Activated T-cell treated with anti-CD3 and anti-CD28 coated beads for 1 hour (primary cell): ENCODE measurements around the gene KLHL29.

Source experiments
- DNase-seq: peaks from one replicate; pipeline ENCODE4 v3.0.0-alpha.2; 2020; ENCODE audit warnings: low read depth

The KLHL29 gene

GRCh38 chr2:23513872-23514793 is 129.2 kb downstream of the KLHL29 start:
- DNase-seq = no peak

GRCh38 chr2:23516520-23517256 is 131.7 kb downstream of the KLHL29 start:
- DNase-seq = no peak

GRCh38 chr2:23518481-23519333 is 133.7 kb downstream of the KLHL29 start:
- DNase-seq = no peak

GRCh38 chr2:23519334-23519651 is 134.3 kb downstream of the KLHL29 start:
- no peak for DNase-seq

DNA sequence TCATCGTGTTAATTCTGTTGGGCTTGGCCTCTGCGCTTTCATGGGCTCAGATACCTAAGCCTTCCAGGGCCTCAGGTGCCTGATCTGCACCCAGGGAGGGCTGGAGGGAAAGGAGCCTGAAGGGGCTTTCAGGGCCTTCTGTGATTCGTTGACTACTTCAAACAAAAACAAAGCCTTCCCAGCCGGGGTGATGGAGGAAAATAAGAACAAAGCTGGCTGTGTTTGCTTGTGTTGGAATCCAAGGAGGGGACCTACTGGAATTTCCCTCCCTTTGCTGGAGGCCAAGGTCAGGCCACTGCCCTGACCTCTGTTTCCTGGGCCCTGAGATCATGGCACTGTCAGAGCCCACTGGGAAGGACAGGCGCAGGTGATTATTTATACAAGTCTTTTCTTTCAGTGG is 135.3 kb downstream of the KLHL29 start:
- DNase-seq = no peak

- DNase-seq = no peak
These were observed 136.1 kb downstream of the KLHL29 start for GRCh38 chr2:23521060-23521459.

DNA sequence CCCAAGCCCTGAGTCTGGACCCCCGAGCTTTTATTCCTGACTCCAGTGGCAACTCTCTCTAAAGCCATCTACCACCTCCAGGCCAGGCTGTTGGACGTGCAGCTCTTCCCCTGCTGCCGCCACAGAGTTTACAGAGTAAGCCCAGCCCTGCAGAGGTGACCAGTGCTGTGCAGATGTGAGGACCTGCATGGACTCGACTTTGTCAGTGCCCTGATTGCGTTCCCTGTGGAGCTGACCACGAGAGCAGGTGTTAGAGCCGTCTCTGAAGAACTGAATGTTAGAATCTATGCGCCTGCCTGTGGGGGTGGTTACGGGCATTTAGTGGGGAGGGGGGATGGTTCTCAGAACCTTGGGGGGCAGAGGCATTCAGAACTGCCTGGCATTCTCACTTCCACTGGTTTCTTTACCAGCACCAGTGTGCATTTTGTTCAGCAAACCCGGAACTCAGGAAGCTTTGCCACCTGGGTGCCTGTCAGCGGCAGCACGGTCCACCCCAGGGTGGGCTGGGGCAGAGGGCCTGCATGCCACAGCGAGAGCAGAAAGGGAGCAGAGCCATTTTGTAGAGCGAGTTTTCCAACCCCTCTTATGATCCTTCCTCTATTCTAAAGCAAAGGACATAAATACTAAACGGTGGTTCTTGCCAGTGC is 137.9 kb downstream of the KLHL29 start:
- DNase-seq = no peak

DNA sequence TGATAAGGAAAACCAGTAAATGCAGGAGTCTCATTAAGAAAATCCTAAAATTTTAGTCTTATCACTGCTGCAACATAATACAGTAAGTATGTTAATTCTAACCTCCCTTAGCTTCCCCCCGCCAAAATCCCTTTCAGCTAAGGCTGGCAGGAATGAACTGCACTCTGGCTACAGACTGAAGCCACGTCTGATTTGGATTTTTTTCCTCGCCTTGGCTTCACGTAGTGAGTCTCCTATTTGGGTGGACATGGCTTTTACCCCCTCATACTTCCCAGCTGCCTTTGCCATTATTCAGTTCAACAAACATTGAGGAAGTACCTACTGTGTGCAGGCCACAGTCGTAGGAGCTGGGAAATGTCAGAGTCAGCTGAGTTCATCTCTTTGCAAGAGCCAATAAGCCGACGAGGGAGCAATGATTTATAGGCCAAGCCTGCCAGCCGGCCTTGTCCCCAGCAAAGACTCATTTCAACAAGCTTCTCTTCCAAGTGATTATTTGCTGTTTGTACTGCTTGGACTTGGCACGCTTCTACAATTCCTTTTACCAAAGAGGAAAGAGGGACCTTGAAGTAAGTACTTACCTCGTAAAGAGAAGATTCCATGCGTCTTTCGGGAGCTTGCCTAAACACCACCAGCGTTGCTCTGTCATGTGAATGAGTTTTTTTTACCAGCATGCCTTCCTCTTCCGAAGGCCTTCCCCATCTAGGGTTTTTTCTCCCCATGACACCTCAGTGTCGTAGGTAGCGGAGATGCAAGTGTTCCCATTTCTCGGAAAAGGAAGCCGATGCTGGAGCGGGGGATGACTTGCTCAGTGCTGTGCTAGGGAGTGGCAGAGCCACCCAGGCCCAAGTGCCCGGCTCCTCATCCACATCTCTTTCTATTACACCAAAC is 138.6 kb downstream of the KLHL29 start:
- no peak for DNase-seq

- DNase-seq = no peak
These were observed 139.3 kb downstream of the KLHL29 start for GRCh38 chr2:23524261-23524706.

- DNase-seq = no peak
These were observed 140.3 kb downstream of the KLHL29 start for GRCh38 chr2:23525137-23525765.

GRCh38 chr2:23526114-23526513 is 141.1 kb downstream of the KLHL29 start:
- DNase-seq = no peak

GRCh38 chr2:23526835-23527790 is 142.1 kb downstream of the KLHL29 start:
- DNase-seq = no peak

DNA sequence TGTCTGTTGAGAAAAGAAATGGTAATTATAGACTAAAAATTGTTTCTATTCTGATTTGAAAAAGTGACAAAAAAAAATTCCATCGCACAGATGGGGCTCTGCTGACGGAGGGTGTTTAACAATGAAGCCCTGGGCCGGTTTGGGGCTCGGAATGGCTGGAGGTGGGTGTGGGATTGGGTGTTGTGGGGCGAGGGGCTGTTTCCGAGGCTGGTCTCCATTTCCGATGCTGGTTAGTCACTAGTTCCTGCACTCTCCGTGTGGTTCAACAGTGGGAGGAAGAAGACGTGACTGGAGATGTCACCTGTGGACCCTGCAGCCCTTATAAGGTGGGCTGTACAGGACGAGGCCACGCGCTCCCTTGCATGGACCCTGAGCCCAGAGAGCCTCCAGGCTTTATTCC is 143.2 kb downstream of the KLHL29 start:
- DNase-seq = no peak

DNA sequence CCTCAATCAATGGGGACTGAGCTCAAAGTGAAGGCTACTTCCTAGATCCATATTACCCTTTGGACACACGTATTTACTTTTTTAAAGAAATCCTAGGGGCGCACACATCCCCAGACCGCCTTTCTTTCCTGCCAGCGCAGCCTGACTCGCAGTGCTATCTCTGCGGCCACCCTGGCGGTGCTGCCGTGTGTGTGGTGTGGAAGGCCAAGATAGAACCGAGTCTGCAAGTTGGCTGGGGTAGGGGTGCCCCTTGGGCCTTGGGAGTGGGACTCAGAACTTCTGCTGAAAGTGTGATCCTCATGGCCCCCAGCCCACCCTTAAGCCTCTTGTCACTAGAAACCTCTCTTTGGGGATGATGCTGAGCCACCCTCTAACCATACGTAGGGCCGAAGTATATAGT is 143.7 kb downstream of the KLHL29 start:
- DNase-seq = no peak

- no peak for DNase-seq
These were observed 144.7 kb downstream of the KLHL29 start for GRCh38 chr2:23529659-23530058.

DNA sequence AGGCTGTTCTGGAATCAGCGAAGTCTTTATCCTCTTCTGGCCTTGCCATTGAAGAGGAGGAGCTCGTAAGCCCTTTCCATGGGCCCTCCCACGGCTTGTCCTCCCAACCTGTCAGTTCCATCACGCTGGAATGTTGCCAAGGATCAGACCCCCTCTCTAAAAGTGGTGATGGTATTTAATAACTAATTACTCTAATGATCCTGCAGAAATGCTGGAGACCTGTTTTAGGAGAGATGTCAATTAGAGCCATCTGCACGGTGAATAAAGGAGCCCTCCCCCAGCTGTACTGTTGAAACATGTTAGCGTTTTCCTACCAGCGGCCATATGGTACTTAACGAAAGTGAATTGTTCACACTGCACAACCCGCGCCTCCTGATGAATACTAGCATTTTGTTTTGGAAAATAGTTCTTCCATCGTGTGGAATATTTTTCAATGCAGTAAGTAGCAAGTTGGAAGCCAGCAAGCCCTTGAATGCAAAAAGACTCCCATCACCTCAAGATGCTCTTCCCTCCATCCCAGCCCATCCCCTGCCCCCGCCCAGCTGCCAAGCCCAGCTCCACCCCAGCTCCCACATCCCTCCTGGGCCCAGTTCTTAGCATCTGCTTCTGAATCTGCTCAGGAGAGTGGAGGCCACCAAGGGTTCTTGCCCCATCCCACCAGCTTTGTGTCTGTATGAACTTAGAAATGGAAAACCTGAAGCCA is 145.4 kb downstream of the KLHL29 start:
- DNase-seq = no peak

DNA sequence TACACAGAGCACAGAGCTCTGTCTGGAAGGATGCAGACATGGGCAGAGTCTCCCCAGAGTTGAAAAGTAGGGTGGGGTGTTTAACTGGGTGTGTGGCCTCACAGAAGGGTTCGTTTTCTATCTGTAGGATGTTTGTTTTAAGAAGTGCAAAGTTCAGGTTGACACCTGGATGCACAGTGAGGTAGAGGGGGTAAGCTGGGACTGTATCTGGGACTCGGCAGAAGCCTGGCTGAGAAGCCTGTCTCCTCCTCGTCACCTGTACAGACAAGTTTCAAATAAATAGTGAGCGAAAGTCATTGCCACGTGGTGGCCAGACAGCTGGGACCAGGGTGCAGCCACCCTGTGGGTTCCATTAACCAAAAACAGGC is 145.9 kb downstream of the KLHL29 start:
- no peak for DNase-seq

DNA sequence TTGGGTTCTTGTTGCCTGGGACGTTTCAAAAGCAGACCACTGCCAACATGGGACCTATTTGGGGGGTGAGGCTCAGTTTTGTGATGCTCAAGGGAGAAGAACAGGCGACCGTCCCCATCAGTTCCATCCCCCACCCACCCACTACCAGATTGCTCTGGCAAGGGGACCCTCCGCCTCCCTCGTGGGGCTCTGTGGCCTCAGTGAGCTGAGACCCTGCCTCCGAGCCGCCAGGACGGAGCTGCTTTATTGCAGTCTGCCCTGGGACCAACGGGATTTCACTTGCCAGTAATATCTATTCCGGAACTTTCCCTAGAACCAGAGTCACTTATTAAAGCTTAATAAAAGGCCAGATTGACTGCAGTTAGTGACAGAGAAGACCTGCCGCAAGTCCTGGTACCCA is 146.3 kb downstream of the KLHL29 start:
- DNase-seq = no peak

DNA sequence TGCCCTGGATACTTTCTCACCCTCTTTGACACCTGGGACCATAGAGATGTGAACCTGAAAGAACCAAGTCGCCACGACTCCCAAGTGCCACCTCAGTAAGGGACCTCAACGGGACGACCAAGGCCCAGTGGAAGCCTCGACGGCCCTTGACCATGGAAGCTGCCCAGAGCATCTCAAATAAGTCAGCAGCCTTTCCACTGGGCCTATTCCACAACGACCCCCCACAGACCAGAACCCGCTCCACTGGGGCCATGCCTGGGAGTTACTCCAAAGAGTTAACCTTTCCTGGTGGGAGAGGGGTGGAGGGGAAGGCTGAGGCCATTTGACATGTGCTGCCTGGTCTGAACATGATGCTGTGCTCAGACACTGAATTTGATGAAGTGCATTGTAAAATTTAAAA is 146.9 kb downstream of the KLHL29 start:
- no peak for DNase-seq
